ENCODE data around the gene WDR75.

WDR75 gene

GRCh38 chr2:189466046-189466445, 24.8 kb downstream of the WDR75 start:
- TF ChIP-seq ELF4 (IDR thresholded peaks at IDR 0.05) (no peak), PKNOX1 (IDR thresholded peaks at IDR 0.05) (no peak), SP1 (IDR thresholded peaks at IDR 0.05) (no peak), FOXM1 (IDR thresholded peaks at IDR 0.05; ENCODE audit: borderline replicate concordance) (no peak), BHLHE40 (IDR thresholded peaks at IDR 0.05; ENCODE audit: borderline replicate concordance) (no peak), ARNT (IDR thresholded peaks at IDR 0.05) (no peak), NFRKB (IDR thresholded peaks at IDR 0.05) (no peak), HDGF (IDR thresholded peaks at IDR 0.05; ENCODE audit: borderline replicate concordance) (no peak), FOXA1 (IDR thresholded peaks at IDR 0.05) (no peak), TARDBP (IDR thresholded peaks at IDR 0.05) (no peak), FOXK2 (IDR thresholded peaks at IDR 0.05) (no peak), CTBP1 (IDR thresholded peaks at IDR 0.05; ENCODE audit: borderline replicate concordance) (no peak), ZNF384 (IDR thresholded peaks at IDR 0.05) (no peak), SUZ12 (IDR thresholded peaks at IDR 0.05) (no peak), L3MBTL2 (conservative IDR thresholded peaks at IDR 0.05) (no peak), LEF1 (IDR thresholded peaks at IDR 0.05; ENCODE audit: borderline replicate concordance) (no peak)
- CTCF ChIA-PET = interaction anchor here (1.2 kb wide), 1 partner anchor 115 kb away, joined by 6 read pairs; the partner anchor contains the start of gene SLC40A1
- DNase-seq (ENCODE audit: extremely low spot score) = no peak
- POLR2A ChIA-PET = no interaction called here

GRCh38 chr2:189466656-189467055, 25.4 kb downstream of the WDR75 start:
- TF ChIP-seq SP1 (IDR thresholded peaks at IDR 0.05) (no peak), TARDBP (IDR thresholded peaks at IDR 0.05) (no peak), PKNOX1 (IDR thresholded peaks at IDR 0.05) (no peak), BHLHE40 (IDR thresholded peaks at IDR 0.05; ENCODE audit: borderline replicate concordance) (no peak), LEF1 (IDR thresholded peaks at IDR 0.05; ENCODE audit: borderline replicate concordance) (no peak), L3MBTL2 (conservative IDR thresholded peaks at IDR 0.05) (no peak), ZNF384 (IDR thresholded peaks at IDR 0.05) (no peak), HDGF (IDR thresholded peaks at IDR 0.05; ENCODE audit: borderline replicate concordance) (no peak), SUZ12 (IDR thresholded peaks at IDR 0.05) (no peak), ELF4 (IDR thresholded peaks at IDR 0.05) (no peak), FOXM1 (IDR thresholded peaks at IDR 0.05; ENCODE audit: borderline replicate concordance) (no peak), CTBP1 (IDR thresholded peaks at IDR 0.05; ENCODE audit: borderline replicate concordance) (no peak), ARNT (IDR thresholded peaks at IDR 0.05) (no peak), FOXA1 (IDR thresholded peaks at IDR 0.05) (no peak), NFRKB (IDR thresholded peaks at IDR 0.05) (no peak), FOXK2 (IDR thresholded peaks at IDR 0.05) (no peak)
- DNase-seq (ENCODE audit: extremely low spot score) = peak; percentile 19
- CTCF ChIA-PET = no interaction called here
- POLR2A ChIA-PET = no interaction called here

GRCh38 chr2:189467160-189467559, 25.9 kb downstream of the WDR75 start:
- TF ChIP-seq ARNT (IDR thresholded peaks at IDR 0.05) (no peak), ZNF384 (IDR thresholded peaks at IDR 0.05) (no peak), LEF1 (IDR thresholded peaks at IDR 0.05; ENCODE audit: borderline replicate concordance) (no peak), TARDBP (IDR thresholded peaks at IDR 0.05) (no peak), CTBP1 (IDR thresholded peaks at IDR 0.05; ENCODE audit: borderline replicate concordance) (no peak), L3MBTL2 (conservative IDR thresholded peaks at IDR 0.05) (no peak), PKNOX1 (IDR thresholded peaks at IDR 0.05) (no peak), SUZ12 (IDR thresholded peaks at IDR 0.05) (no peak), FOXK2 (IDR thresholded peaks at IDR 0.05) (no peak), FOXA1 (IDR thresholded peaks at IDR 0.05) (no peak), HDGF (IDR thresholded peaks at IDR 0.05; ENCODE audit: borderline replicate concordance) (no peak), ELF4 (IDR thresholded peaks at IDR 0.05) (no peak), BHLHE40 (IDR thresholded peaks at IDR 0.05; ENCODE audit: borderline replicate concordance) (no peak), NFRKB (IDR thresholded peaks at IDR 0.05) (no peak), SP1 (IDR thresholded peaks at IDR 0.05) (no peak), FOXM1 (IDR thresholded peaks at IDR 0.05; ENCODE audit: borderline replicate concordance) (no peak)
- CTCF ChIA-PET = no interaction called here
- no peak for DNase-seq (ENCODE audit: extremely low spot score)
- POLR2A ChIA-PET = no interaction called here

GRCh38 chr2:189467593-189467992, 26.3 kb downstream of the WDR75 start:
- POLR2A ChIA-PET = no interaction called here
- no peak for DNase-seq (ENCODE audit: extremely low spot score)
- CTCF ChIA-PET = no interaction called here
- TF ChIP-seq BHLHE40 (IDR thresholded peaks at IDR 0.05; ENCODE audit: borderline replicate concordance) = no peak
- no peak for TF ChIP-seq PKNOX1 (IDR thresholded peaks at IDR 0.05)
- no peak for TF ChIP-seq SP1 (IDR thresholded peaks at IDR 0.05)
- no peak for TF ChIP-seq CTBP1 (IDR thresholded peaks at IDR 0.05; ENCODE audit: borderline replicate concordance)
- TF ChIP-seq LEF1 (IDR thresholded peaks at IDR 0.05; ENCODE audit: borderline replicate concordance) = no peak
- TF ChIP-seq HDGF (IDR thresholded peaks at IDR 0.05; ENCODE audit: borderline replicate concordance) = no peak
- no peak for TF ChIP-seq ARNT (IDR thresholded peaks at IDR 0.05)

GRCh38 chr2:189474526-189474925, 33.3 kb downstream of the WDR75 start:
- no peak for TF ChIP-seq NFRKB (IDR thresholded peaks at IDR 0.05)
- no peak for TF ChIP-seq TARDBP (IDR thresholded peaks at IDR 0.05)
- no peak for TF ChIP-seq ZNF384 (IDR thresholded peaks at IDR 0.05)
- TF ChIP-seq FOXA1 (IDR thresholded peaks at IDR 0.05) = no peak
- no peak for TF ChIP-seq SUZ12 (IDR thresholded peaks at IDR 0.05)
- no peak for TF ChIP-seq FOXK2 (IDR thresholded peaks at IDR 0.05)
- no peak for TF ChIP-seq PKNOX1 (IDR thresholded peaks at IDR 0.05)
- TF ChIP-seq L3MBTL2 (conservative IDR thresholded peaks at IDR 0.05) = no peak
- TF ChIP-seq HDGF (IDR thresholded peaks at IDR 0.05; ENCODE audit: borderline replicate concordance) = no peak
- no peak for TF ChIP-seq BHLHE40 (IDR thresholded peaks at IDR 0.05; ENCODE audit: borderline replicate concordance)
- TF ChIP-seq ELF4 (IDR thresholded peaks at IDR 0.05) = no peak
- TF ChIP-seq LEF1 (IDR thresholded peaks at IDR 0.05; ENCODE audit: borderline replicate concordance) = no peak
- TF ChIP-seq SP1 (IDR thresholded peaks at IDR 0.05) = no peak
- no peak for TF ChIP-seq CTBP1 (IDR thresholded peaks at IDR 0.05; ENCODE audit: borderline replicate concordance)
- TF ChIP-seq FOXM1 (IDR thresholded peaks at IDR 0.05; ENCODE audit: borderline replicate concordance) = no peak
- no peak for TF ChIP-seq ARNT (IDR thresholded peaks at IDR 0.05)
- no peak for DNase-seq (ENCODE audit: extremely low spot score)
- ChIA-PET POLR2A (no interaction called here), CTCF (no interaction called here)

Measured in HEK293T (cell line).